Lung (tissue), 12 donors: ENCODE data around the gene RHOH. TPM values are rescaled to one million over a fixed set of nuclear protein-coding genes. Genes with fewer than 3 reads are reported as not detected.

Experiments
- ATAC-seq: fragments of 200-7000 bp; cut with Tn5 transposase; one replicate; pipeline ENCODE4 v1.9.1; 2020; ENCODE audit warnings: moderate number of reproducible peaks; ENCODE audit not compliant: insufficient read depth, low FRiP score
- DNase-seq, 3 donors: peaks; one replicate each; pipeline ENCODE4 v3.0.0-alpha.2; 2013 to 2017
- H3K27ac ChIP-seq, 2 donors: one replicate each; pipeline ENCODE4 v1.5.1; 2013; ENCODE audit warnings: mild to moderate bottlenecking in 2 of 2, moderate library complexity in 2 of 2, control low read depth in 1 of 2, inconsistent platforms in 1 of 2, low read depth in 1 of 2, low read length in 1 of 2
- H3K27me3 ChIP-seq, 3 donors: one replicate each; pipeline ENCODE4 v1.5.1; 2013; ENCODE audit warnings: low read length in 2 of 3; ENCODE audit not compliant: control insufficient read depth in 3 of 3, insufficient read depth in 3 of 3
- H3K36me3 ChIP-seq, 4 donors: one replicate each; pipeline ENCODE4 v1.5.1; 2013; ENCODE audit warnings: low read length in 4 of 4, mild to moderate bottlenecking in 1 of 4, moderate library complexity in 1 of 4; ENCODE audit not compliant: control insufficient read depth in 4 of 4, insufficient read depth in 4 of 4
- H3K4me1 ChIP-seq, 5 donors: one replicate each; pipeline ENCODE4 v1.5.1; 2013; ENCODE audit warnings: low read length in 5 of 5, mild to moderate bottlenecking in 2 of 5, moderate library complexity in 1 of 5; ENCODE audit not compliant: control insufficient read depth in 5 of 5, insufficient read depth in 5 of 5
- H3K4me3 ChIP-seq: one replicate; pipeline ENCODE4 v1.5.1; 2013; ENCODE audit warnings: mild to moderate bottlenecking, control low read depth, moderate library complexity
- H3K9ac ChIP-seq, 2 donors: one replicate each; pipeline ENCODE4 v1.5.1; 2013; ENCODE audit warnings: low read length in 2 of 2, control low read depth in 1 of 2; ENCODE audit not compliant: insufficient read depth in 1 of 2
- H3K9me3 ChIP-seq, 4 donors: one replicate each; pipeline ENCODE4 v1.5.1; 2013; ENCODE audit warnings: low read length in 3 of 4, mild to moderate bottlenecking in 1 of 4, moderate library complexity in 1 of 4; ENCODE audit not compliant: control insufficient read depth in 4 of 4, insufficient read depth in 3 of 4
- CTCF ChIP-seq: IDR thresholded peaks from 2 replicates; pipeline ENCODE4 v1.5.1; 2012; ENCODE audit warnings: mild to moderate bottlenecking; ENCODE audit errors: control extremely low read depth, extremely low read depth
- WGBS, 2 donors: extraction: QIAGEN DNeasy Blood & Tissue Kit; methylation state at CpG; one replicate each; pipeline ENCODE4 v1.1.7; 2013; 5-methylcytosine and 5-hydroxymethylcytosine counted together
- polyA plus RNA-seq, 2 donors: library from polyadenylated mRNA; stranded (reverse); fragments of 200-250 nt; gene quantifications; one replicate each; pipeline ENCODE4 v1.2.1, GENCODE V29; 2013
- total RNA-seq, 2 donors: library from RNA; depleted of rRNA in 1 of 2; stranded (reverse); fragments of >200 nt in 1 of 2; gene quantifications; one replicate each; pipeline ENCODE4 v1.2.1, GENCODE V29; 2014 to 2021
- donor health status: control.
- donor health status: control.
- donor health status: Bipolar disorder and iron deficiency.
- donor health status: healthy.
- donor health status: DM: yes; HTN: yes; CAD: no.

Gene RHOH
- total and polyA plus RNA-seq, 4 donors = 1.2 to 35.8 (median 10.6) TPM

- no peak overlapping the region for H3K9ac ChIP-seq
- H3K4me1 ChIP-seq = no peaks in the 10 kb centered on the region
- no peaks in the 10 kb centered on the region for H3K9me3 ChIP-seq
- H3K36me3 ChIP-seq = no peaks in the 10 kb centered on the region
- no peak overlapping the region for H3K27ac ChIP-seq
- no peak for ATAC-seq
- no peaks in the 10 kb centered on the region for H3K27me3 ChIP-seq
- 81 to 85% methylated on average over 12 of the region's 12 CpGs for WGBS, 2 donors
- H3K4me3 ChIP-seq = no peak overlapping the region
- no peak for DNase-seq
- TF ChIP-seq CTCF = no peak
Measured at GRCh38 chr4:40183615-40184411, 13.0 kb upstream of the RHOH start.

DNA sequence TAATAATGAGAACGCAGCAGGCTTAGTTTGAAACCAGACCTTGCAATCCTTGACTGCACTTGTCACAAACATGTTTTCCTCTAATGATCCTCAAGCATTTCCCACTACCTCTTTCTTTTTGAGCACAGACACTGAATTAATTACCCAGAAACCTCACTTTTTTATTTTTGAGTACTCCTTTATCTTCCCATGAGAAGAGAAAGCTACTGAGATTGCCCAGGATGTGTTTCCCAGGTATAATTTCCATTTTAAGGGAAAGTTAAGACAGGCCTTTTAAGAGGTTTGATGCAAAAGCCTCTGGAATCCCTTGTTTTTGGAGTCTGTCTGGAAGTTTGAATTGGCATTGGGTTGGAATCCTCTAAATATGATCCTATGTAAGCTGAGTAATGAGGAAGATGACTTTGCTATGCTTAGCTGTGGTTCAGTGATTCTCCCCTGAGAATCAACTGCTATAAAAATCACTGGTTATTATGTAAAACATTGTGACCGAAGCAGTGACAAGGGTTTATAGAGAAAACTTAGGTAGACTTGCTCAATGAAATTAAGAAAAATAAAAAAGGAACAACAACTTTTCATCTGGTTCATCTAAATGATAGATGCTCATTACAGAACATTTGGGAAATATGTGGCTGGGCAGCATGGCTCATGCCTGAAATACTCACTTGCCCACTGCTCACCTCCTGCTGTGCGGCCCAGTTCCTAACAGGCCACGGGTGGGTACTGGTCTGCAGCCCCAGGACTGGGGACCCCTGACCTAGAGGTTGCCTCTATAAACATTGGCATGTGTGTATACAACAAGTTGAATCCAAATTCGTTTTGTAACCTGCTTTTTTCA lies 10.8 kb upstream of the RHOH start:
- no peak for ATAC-seq

DNA sequence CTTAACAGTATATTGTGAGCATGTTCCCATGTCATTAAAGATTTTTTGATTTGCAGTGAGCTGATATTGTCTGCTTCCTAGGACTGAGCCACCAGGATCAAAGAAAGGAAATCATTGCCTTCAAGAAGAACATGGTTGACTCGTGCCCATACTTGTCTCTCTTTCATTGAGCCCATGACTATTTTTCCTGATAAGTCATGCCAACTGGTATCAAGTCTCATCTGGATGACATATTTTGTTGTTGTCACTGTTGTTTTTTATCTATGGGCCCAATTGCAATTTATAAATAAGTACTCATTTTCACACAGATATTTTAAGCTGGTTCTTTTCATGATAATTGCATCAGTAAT lies 10.2 kb upstream of the RHOH start:
- Histone ChIP-seq H3K9me3 (no peaks in the 10 kb centered on the region), H3K36me3 (no peaks in the 10 kb centered on the region), H3K4me3 (no peak overlapping the region), H3K27me3 (no peaks in the 10 kb centered on the region), H3K4me1 (peaks cover 0 to 3% (median 0%) of the 10 kb centered on the region in 5 donors), H3K27ac (no peak overlapping the region), H3K9ac (no peak overlapping the region)
- no peak for TF ChIP-seq CTCF
- no peak for DNase-seq
- no peak for ATAC-seq
- WGBS, 2 donors = 89 to 96% methylated on average over 1 of the region's 1 CpG

More for the DNA sequence above, 10.8 kb upstream of the RHOH start:
- no peak overlapping the region for H3K9ac ChIP-seq
- no peaks in the 10 kb centered on the region for H3K27me3 ChIP-seq
- WGBS, 2 donors = 83 to 86% methylated on average over 5 of the region's 5 CpGs
- H3K4me3 ChIP-seq = no peak overlapping the region
- no peak for DNase-seq
- no peak overlapping the region for H3K27ac ChIP-seq
- TF ChIP-seq CTCF = no peak
- H3K9me3 ChIP-seq = no peaks in the 10 kb centered on the region
- no peaks in the 10 kb centered on the region for H3K36me3 ChIP-seq
- H3K4me1 ChIP-seq = peaks cover 0 to 2% (median 0%) of the 10 kb centered on the region in 5 donors
